ENCODE results near the gene MAPKAP1.
"Not testable (repeated sequence)": the region's sequence is repeated elsewhere in the genome, so short reads cannot be mapped to it uniquely, and the experiment has no call there.

The MAPKAP1 gene

DNA sequence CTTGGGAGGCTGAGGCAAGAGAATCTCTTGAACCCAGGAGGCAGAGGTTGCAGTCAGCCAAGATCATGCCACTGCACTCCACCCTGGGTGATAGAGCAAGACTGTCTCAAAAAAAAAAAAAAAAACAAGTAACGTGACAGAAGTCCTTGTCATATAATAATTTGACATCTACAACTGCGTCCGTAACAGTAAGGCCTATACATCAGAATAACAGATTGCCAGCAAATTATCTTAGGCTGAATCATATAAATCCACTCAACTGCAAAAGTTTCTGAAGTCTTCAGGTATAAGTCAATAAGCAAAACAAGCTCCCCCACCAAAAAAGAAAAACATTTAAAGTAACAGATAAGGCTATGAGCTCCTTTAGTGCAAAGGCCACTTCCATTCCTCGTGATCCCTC is 3.3 kb downstream of the MAPKAP1 start:
- H3K9ac ChIP-seq (ENCODE audit: insufficient read length) = no peak overlapping the region
- DNase-seq (ENCODE audit: low read depth, low spot score) = no peak
- TF ChIP-seq EZH2 (IDR thresholded peaks at IDR 0.05) (no peak), FOXP2 (optimal IDR thresholded peaks at IDR 0.05; ENCODE audit: control extremely low read depth, extremely low read length, insufficient read depth) (no peak), POLR2AphosphoS5 (IDR thresholded peaks at IDR 0.05; ENCODE audit: borderline replicate concordance, low read depth, low read length) (no peak)
- H3K27ac ChIP-seq = no peak overlapping the region
- H3K36me3 ChIP-seq (ENCODE audit: insufficient read depth, low read length) = no peaks in the 10 kb centered on the region
- H3K9me3 ChIP-seq (ENCODE audit: low read depth, low read length) = no peaks in the 10 kb centered on the region
- no peak overlapping the region for H3K4me3 ChIP-seq

GRCh38 chr9:125701351-125701750 is 5.7 kb downstream of the MAPKAP1 start:
- no peak overlapping the region for H3K9ac ChIP-seq (ENCODE audit: insufficient read length)

GRCh38 chr9:125700791-125701190 is 6.2 kb downstream of the MAPKAP1 start:
- no peaks in the 10 kb centered on the region for H3K9me3 ChIP-seq (ENCODE audit: low read depth, low read length)
- no peak overlapping the region for H3K27ac ChIP-seq
- H3K36me3 ChIP-seq (ENCODE audit: insufficient read depth, low read length) = 0 out of 2 replicates have a peak, but pooled peaks cover 3% of the 10 kb centered on the region
- TF ChIP-seq EZH2 (IDR thresholded peaks at IDR 0.05) (no peak), FOXP2 (optimal IDR thresholded peaks at IDR 0.05; ENCODE audit: control extremely low read depth, extremely low read length, insufficient read depth) (no peak), POLR2AphosphoS5 (IDR thresholded peaks at IDR 0.05; ENCODE audit: borderline replicate concordance, low read depth, low read length) (no peak)
- H3K9ac ChIP-seq (ENCODE audit: insufficient read length) = no peak overlapping the region
- DNase-seq (ENCODE audit: low read depth, low spot score) = no peak
- no peak overlapping the region for H3K4me3 ChIP-seq

More at GRCh38 chr9:125701351-125701750, 5.7 kb downstream of the MAPKAP1 start:
- DNase-seq (ENCODE audit: low read depth, low spot score) = no peak
- Histone ChIP-seq H3K4me3 (no peak overlapping the region), H3K27ac (no peak overlapping the region), H3K9me3 (ENCODE audit: low read depth, low read length) (no peaks in the 10 kb centered on the region), H3K36me3 (ENCODE audit: insufficient read depth, low read length) (0 out of 2 replicates have a peak, but pooled peaks cover 3% of the 10 kb centered on the region)
- TF ChIP-seq EZH2 (IDR thresholded peaks at IDR 0.05) = no peak
- no peak for TF ChIP-seq FOXP2 (optimal IDR thresholded peaks at IDR 0.05; ENCODE audit: control extremely low read depth, extremely low read length, insufficient read depth)
- TF ChIP-seq POLR2AphosphoS5 (IDR thresholded peaks at IDR 0.05; ENCODE audit: borderline replicate concordance, low read depth, low read length) = no peak

- no peak overlapping the region for H3K9ac ChIP-seq (ENCODE audit: insufficient read length)
- H3K4me3 ChIP-seq = no peak overlapping the region
- H3K9me3 ChIP-seq (ENCODE audit: low read depth, low read length) = no peaks in the 10 kb centered on the region
- H3K27ac ChIP-seq = no peak overlapping the region
- TF ChIP-seq FOXP2 (optimal IDR thresholded peaks at IDR 0.05; ENCODE audit: control extremely low read depth, extremely low read length, insufficient read depth) = no peak
- TF ChIP-seq POLR2AphosphoS5 (IDR thresholded peaks at IDR 0.05; ENCODE audit: borderline replicate concordance, low read depth, low read length) = no peak
- no peak for TF ChIP-seq EZH2 (IDR thresholded peaks at IDR 0.05)
- DNase-seq (ENCODE audit: low read depth, low spot score) = no peak
- 0 out of 2 replicates have a peak, but pooled peaks cover 3% of the 10 kb centered on the region for H3K36me3 ChIP-seq (ENCODE audit: insufficient read depth, low read length)
Measured at GRCh38 chr9:125699870-125700269, 7.1 kb downstream of the MAPKAP1 start.

DNA sequence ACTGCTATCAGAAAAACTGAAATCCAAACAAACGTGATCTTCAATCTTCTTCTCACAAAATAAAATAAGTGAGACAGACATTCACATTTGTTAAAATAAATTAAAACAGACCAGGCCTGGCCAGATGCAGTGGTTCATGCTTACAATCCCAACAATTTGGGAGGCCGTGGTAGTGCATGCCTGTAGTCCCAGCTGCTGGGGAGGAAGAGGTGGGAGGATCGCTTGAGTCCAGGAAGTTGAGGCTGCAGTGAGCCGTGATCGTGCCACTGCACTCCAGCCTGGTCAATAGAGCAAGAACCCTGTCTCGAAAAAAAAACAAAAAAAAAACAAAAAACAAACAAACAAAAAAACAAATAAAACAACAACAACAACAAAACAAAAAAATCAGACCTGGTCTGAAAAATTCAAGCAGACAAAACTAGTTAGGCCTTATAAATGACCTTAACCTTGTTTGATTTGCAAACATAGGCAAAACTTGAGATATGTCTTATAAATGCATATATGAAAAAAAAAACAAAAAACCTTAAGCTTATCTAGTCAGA is 10.8 kb downstream of the MAPKAP1 start:
- peak overlapping the region; percentile 65; the same call in 1 of the 2 replicates for H3K27ac ChIP-seq
- DNase-seq (ENCODE audit: low read depth, low spot score) = no peak
- TF ChIP-seq EZH2 (IDR thresholded peaks at IDR 0.05) = no peak
- TF ChIP-seq POLR2AphosphoS5 (IDR thresholded peaks at IDR 0.05; ENCODE audit: borderline replicate concordance, low read depth, low read length) = no peak
- no peak for TF ChIP-seq FOXP2 (optimal IDR thresholded peaks at IDR 0.05; ENCODE audit: control extremely low read depth, extremely low read length, insufficient read depth)
- no peak overlapping the region for H3K9ac ChIP-seq (ENCODE audit: insufficient read length)
- H3K4me3 ChIP-seq = no peak overlapping the region
- no peaks in the 10 kb centered on the region for H3K9me3 ChIP-seq (ENCODE audit: low read depth, low read length)
- 0 out of 2 replicates have a peak, but pooled peaks cover 3% of the 10 kb centered on the region for H3K36me3 ChIP-seq (ENCODE audit: insufficient read depth, low read length)

GRCh38 chr9:125695548-125695947 is 11.5 kb downstream of the MAPKAP1 start:
- Histone ChIP-seq H3K4me3 (peak overlapping the region; percentile 16; the same call in 1 of the 2 replicates), H3K27ac (peak overlapping the region; percentile 88)
- DNase-seq (ENCODE audit: low read depth, low spot score) = not testable (repeated sequence)

DNA sequence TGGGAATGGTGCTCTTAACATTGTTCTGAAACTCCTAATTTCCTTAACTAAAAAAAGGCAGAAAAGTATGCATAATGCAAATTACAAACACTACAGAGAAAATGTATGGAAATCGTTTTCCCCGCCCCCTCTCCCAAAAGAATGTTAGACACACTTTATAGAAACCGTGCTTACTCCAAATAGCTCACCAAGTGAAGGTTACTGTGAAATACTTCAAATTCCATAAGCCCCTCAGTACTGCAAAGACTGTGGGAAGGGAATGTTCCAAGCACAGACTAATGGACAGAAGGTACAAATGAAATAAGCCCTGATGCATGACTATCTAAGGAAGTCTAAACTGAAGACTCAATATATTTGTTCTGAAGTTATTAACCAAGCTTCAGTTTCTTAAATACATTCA is 12.5 kb downstream of the MAPKAP1 start:
- Histone ChIP-seq H3K9ac (ENCODE audit: insufficient read length) (peak overlapping the region; percentile 21), H3K27ac (peak overlapping the region; percentile 88), H3K4me3 (peak overlapping the region; percentile 16)

More at GRCh38 chr9:125695548-125695947, 11.5 kb downstream of the MAPKAP1 start:
- not testable (repeated sequence) for H3K9me3 ChIP-seq (ENCODE audit: low read depth, low read length); H3K9ac ChIP-seq (ENCODE audit: insufficient read length); H3K36me3 ChIP-seq (ENCODE audit: insufficient read depth, low read length)

DNA sequence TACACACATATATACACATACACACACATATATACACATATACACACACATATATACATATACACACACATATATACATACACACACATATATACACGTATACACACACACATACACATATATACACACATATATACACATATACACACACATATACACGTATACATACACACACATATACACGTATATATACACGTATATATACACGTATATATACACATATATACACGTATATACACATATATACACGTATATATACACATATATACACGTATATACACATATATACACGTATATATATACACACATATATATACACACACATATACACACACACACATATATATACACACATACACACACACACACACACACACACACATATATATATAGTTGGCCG is 13.5 kb downstream of the MAPKAP1 start:
- H3K9ac ChIP-seq (ENCODE audit: insufficient read length); H3K36me3 ChIP-seq (ENCODE audit: insufficient read depth, low read length); H3K4me3 ChIP-seq; DNase-seq (ENCODE audit: low read depth, low spot score); H3K9me3 ChIP-seq (ENCODE audit: low read depth, low read length); H3K27ac ChIP-seq: not testable (repeated sequence)

More for the DNA sequence above, 12.5 kb downstream of the MAPKAP1 start:
- no peaks in the 10 kb centered on the region for H3K9me3 ChIP-seq (ENCODE audit: low read depth, low read length)
- peak; percentile 20 for DNase-seq (ENCODE audit: low read depth, low spot score)
- no peak for TF ChIP-seq EZH2 (IDR thresholded peaks at IDR 0.05)
- TF ChIP-seq POLR2AphosphoS5 (IDR thresholded peaks at IDR 0.05; ENCODE audit: borderline replicate concordance, low read depth, low read length) = no peak
- TF ChIP-seq FOXP2 (optimal IDR thresholded peaks at IDR 0.05; ENCODE audit: control extremely low read depth, extremely low read length, insufficient read depth) = no peak
- 0 out of 2 replicates have a peak, but pooled peaks cover 3% of the 10 kb centered on the region for H3K36me3 ChIP-seq (ENCODE audit: insufficient read depth, low read length)

DNA sequence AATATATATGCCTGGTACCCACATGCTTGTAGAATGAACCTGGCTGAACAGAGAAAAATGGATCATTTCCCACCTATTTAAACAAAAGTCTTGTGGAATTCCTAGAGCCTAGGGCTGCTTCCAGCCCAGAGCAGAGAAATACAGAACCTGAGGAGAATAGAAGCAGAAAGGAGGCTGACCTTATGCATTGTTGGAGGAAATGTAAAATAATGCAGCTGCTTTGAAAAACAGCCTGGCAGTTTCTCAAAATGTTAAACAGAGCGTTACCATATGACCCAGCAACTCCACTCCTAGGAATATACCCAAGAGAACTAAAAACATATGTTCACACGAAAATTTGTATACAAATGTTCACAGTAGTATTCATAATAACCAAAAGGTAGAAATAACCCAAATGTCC is 15.1 kb downstream of the MAPKAP1 start:
- Histone ChIP-seq H3K27ac (no peak overlapping the region), H3K4me3 (no peak overlapping the region), H3K36me3 (ENCODE audit: insufficient read depth, low read length) (0 out of 2 replicates have a peak, but pooled peaks cover 2% of the 10 kb centered on the region), H3K9me3 (ENCODE audit: low read depth, low read length) (no peaks in the 10 kb centered on the region), H3K9ac (ENCODE audit: insufficient read length) (no peak overlapping the region)
- TF ChIP-seq EZH2 (IDR thresholded peaks at IDR 0.05) (no peak), FOXP2 (optimal IDR thresholded peaks at IDR 0.05; ENCODE audit: control extremely low read depth, extremely low read length, insufficient read depth) (no peak), POLR2AphosphoS5 (IDR thresholded peaks at IDR 0.05; ENCODE audit: borderline replicate concordance, low read depth, low read length) (no peak)
- DNase-seq (ENCODE audit: low read depth, low spot score) = no peak
